Measurements from ENCODE around the gene MCF2L.

MCF2L gene

GRCh38 chr13:112982281-112983041 lies 13.4 kb downstream of the MCF2L start:
- no peak for DNase-seq

GRCh38 chr13:112983042-112983305 lies 14.0 kb downstream of the MCF2L start:
- DNase-seq, result no peak

- no peak for DNase-seq
Observed at GRCh38 chr13:112983428-112984196, 14.6 kb downstream of the MCF2L start.

- DNase-seq, result no peak
Observed at GRCh38 chr13:112984501-112984900, 15.5 kb downstream of the MCF2L start.

GRCh38 chr13:112984954-112985802 lies 16.2 kb downstream of the MCF2L start:
- no peak for DNase-seq

- no peak for DNase-seq
Observed at GRCh38 chr13:112985803-112986408, 16.9 kb downstream of the MCF2L start.

GRCh38 chr13:112986470-112986869 lies 17.5 kb downstream of the MCF2L start:
- DNase-seq, result no peak

GRCh38 chr13:112986946-112987681 lies 18.1 kb downstream of the MCF2L start:
- DNase-seq, result no peak

- DNase-seq, result no peak
Observed at GRCh38 chr13:112987682-112988024, 18.6 kb downstream of the MCF2L start.

- no peak for DNase-seq
Observed at GRCh38 chr13:112990783-112991182, 21.8 kb downstream of the MCF2L start.

GRCh38 chr13:112991609-112992008 lies 22.6 kb downstream of the MCF2L start:
- DNase-seq, result no peak

- DNase-seq, result no peak
Observed at GRCh38 chr13:112992931-112993680, 24.1 kb downstream of the MCF2L start.

GRCh38 chr13:112994084-112994780 lies 25.2 kb downstream of the MCF2L start:
- no peak for DNase-seq

GRCh38 chr13:112994781-112995355 lies 25.9 kb downstream of the MCF2L start:
- no peak for DNase-seq

- no peak for DNase-seq
Observed at GRCh38 chr13:112995395-112996191, 26.6 kb downstream of the MCF2L start.

GRCh38 chr13:112996671-112997091 lies 27.7 kb downstream of the MCF2L start:
- no peak for DNase-seq

- no peak for DNase-seq
Observed at GRCh38 chr13:112997188-112998130, 28.4 kb downstream of the MCF2L start.

- no peak for DNase-seq
Observed at GRCh38 chr13:112998521-112999280, 29.7 kb downstream of the MCF2L start.

Data from fibroblast of skin of scalp (primary cell).